Measurements from ENCODE around the gene OR12D2.
"Not testable (repeated sequence)": the region's sequence is repeated elsewhere in the genome, so short reads cannot be mapped to it uniquely, and the experiment has no call there.

Gene OR12D2

GRCh38 chr6:29419516-29419915, 24.1 kb downstream of the OR12D2 start:
- Histone ChIP-seq H3K9me3 (ENCODE audit: control insufficient read depth, insufficient read depth, low read length) (no peaks in the 10 kb centered on the region), H3K27me3 (ENCODE audit: control insufficient read depth, insufficient read depth, low read length) (no peaks in the 10 kb centered on the region), H3K4me1 (ENCODE audit: control insufficient read depth, insufficient read depth, low read length) (peaks cover 8% of the 10 kb centered on the region; the same call in 1 of the 2 replicates), H3K4me3 (ENCODE audit: low read depth, low read length) (no peak overlapping the region), H3K9ac (ENCODE audit: low read depth, low read length) (no peak overlapping the region), H3K27ac (ENCODE audit: low read depth, low read length) (no peak overlapping the region), H3K36me3 (ENCODE audit: control insufficient read depth, insufficient read depth, low read length) (no peaks in the 10 kb centered on the region)

DNA sequence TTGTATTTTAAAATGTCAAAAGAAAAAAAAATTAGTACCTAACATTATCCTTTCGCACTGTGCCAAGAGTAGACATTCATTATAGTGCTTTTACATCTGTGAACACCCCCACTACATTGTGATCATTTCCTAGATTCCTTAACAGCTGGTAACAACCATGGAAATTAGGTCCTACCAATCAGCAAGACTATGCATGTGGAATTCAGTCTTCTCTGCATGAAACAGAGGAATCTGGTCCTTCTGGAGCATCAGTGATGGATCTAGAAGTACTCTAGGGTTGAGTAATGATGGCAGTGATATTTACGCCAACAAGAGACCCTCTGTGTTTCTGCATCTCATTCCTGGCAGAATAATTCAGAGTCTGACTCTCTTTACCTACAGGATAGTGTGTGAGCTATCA, 28.7 kb downstream of the OR12D2 start:
- Histone ChIP-seq H3K4me3 (ENCODE audit: low read depth, low read length) (no peak overlapping the region), H3K27me3 (ENCODE audit: control insufficient read depth, insufficient read depth, low read length) (no peaks in the 10 kb centered on the region), H3K9ac (ENCODE audit: low read depth, low read length) (no peak overlapping the region), H3K9me3 (ENCODE audit: control insufficient read depth, insufficient read depth, low read length) (no peaks in the 10 kb centered on the region), H3K36me3 (ENCODE audit: control insufficient read depth, insufficient read depth, low read length) (no peaks in the 10 kb centered on the region), H3K27ac (ENCODE audit: low read depth, low read length) (no peak overlapping the region), H3K4me1 (ENCODE audit: control insufficient read depth, insufficient read depth, low read length) (peaks cover 8% of the 10 kb centered on the region; the same call in 1 of the 2 replicates)

- no peaks in the 10 kb centered on the region for H3K9me3 ChIP-seq (ENCODE audit: control insufficient read depth, insufficient read depth, low read length)
- no peak overlapping the region for H3K27ac ChIP-seq (ENCODE audit: low read depth, low read length)
- no peak overlapping the region for H3K4me3 ChIP-seq (ENCODE audit: low read depth, low read length)
- H3K27me3 ChIP-seq (ENCODE audit: control insufficient read depth, insufficient read depth, low read length): no peaks in the 10 kb centered on the region
- no peaks in the 10 kb centered on the region for H3K36me3 ChIP-seq (ENCODE audit: control insufficient read depth, insufficient read depth, low read length)
- H3K4me1 ChIP-seq (ENCODE audit: control insufficient read depth, insufficient read depth, low read length): peaks cover 8% of the 10 kb centered on the region; the same call in 1 of the 2 replicates
- H3K9ac ChIP-seq (ENCODE audit: low read depth, low read length): no peak overlapping the region
Observed at GRCh38 chr6:29424575-29424974, 29.1 kb downstream of the OR12D2 start.

DNA sequence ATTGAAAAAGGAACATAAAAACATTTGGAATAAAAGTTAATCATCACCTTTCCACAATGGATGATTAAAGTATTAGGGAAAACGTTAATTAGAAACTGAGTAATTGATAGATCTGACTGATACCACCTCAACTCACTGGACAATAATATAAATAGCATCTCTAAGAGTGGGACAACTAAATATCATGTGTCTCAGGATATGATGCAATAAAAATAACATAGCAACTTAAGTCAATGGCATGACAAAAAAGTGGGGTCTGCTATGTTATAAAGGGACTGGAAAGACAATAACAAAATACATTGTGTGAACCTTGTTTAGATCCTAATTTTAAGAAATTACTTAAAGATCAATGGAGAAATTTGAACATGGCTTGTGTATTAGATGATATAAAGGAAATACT, 29.6 kb downstream of the OR12D2 start:
- H3K4me1 ChIP-seq (ENCODE audit: control insufficient read depth, insufficient read depth, low read length): peaks cover 8% of the 10 kb centered on the region; the same call in 1 of the 2 replicates
- no peak overlapping the region for H3K4me3 ChIP-seq (ENCODE audit: low read depth, low read length)
- no peaks in the 10 kb centered on the region for H3K27me3 ChIP-seq (ENCODE audit: control insufficient read depth, insufficient read depth, low read length)
- H3K9me3 ChIP-seq (ENCODE audit: control insufficient read depth, insufficient read depth, low read length): no peaks in the 10 kb centered on the region
- no peaks in the 10 kb centered on the region for H3K36me3 ChIP-seq (ENCODE audit: control insufficient read depth, insufficient read depth, low read length)
- no peak overlapping the region for H3K9ac ChIP-seq (ENCODE audit: low read depth, low read length)
- H3K27ac ChIP-seq (ENCODE audit: low read depth, low read length): no peak overlapping the region

DNA sequence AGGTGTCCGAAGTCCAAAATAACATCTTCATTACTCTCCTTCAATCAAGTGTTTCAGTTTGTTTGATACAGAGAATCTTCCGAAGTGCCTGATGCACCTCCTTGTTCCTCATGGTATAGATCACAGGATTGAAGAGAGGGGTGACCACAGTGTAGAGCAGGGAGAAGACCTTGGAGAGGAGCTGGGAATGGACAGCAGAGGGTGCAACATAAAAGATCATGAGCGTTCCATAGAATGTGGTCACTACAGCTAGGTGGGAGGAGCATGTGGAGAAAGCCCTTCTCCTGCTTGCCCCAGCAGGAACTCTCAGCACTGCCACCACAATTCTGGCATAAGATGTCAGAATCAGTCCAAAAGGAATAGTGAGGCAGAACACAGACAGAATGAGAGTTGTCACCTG, 31.2 kb downstream of the OR12D2 start:
- H3K9me3 ChIP-seq (ENCODE audit: control insufficient read depth, insufficient read depth, low read length): no peaks in the 10 kb centered on the region
- H3K4me1 ChIP-seq (ENCODE audit: control insufficient read depth, insufficient read depth, low read length): peaks cover 8% of the 10 kb centered on the region; the same call in 1 of the 2 replicates
- H3K36me3 ChIP-seq (ENCODE audit: control insufficient read depth, insufficient read depth, low read length): no peaks in the 10 kb centered on the region
- H3K9ac ChIP-seq (ENCODE audit: low read depth, low read length): no peak overlapping the region
- no peak overlapping the region for H3K27ac ChIP-seq (ENCODE audit: low read depth, low read length)
- H3K4me3 ChIP-seq (ENCODE audit: low read depth, low read length): no peak overlapping the region
- no peaks in the 10 kb centered on the region for H3K27me3 ChIP-seq (ENCODE audit: control insufficient read depth, insufficient read depth, low read length)

- not testable (repeated sequence) for H3K4me1 ChIP-seq (ENCODE audit: control insufficient read depth, insufficient read depth, low read length); H3K9ac ChIP-seq (ENCODE audit: low read depth, low read length); H3K9me3 ChIP-seq (ENCODE audit: control insufficient read depth, insufficient read depth, low read length); H3K4me3 ChIP-seq (ENCODE audit: low read depth, low read length); H3K27ac ChIP-seq (ENCODE audit: low read depth, low read length); H3K36me3 ChIP-seq (ENCODE audit: control insufficient read depth, insufficient read depth, low read length); H3K27me3 ChIP-seq (ENCODE audit: control insufficient read depth, insufficient read depth, low read length)
Observed at GRCh38 chr6:29436730-29437129, 41.3 kb downstream of the OR12D2 start.

DNA sequence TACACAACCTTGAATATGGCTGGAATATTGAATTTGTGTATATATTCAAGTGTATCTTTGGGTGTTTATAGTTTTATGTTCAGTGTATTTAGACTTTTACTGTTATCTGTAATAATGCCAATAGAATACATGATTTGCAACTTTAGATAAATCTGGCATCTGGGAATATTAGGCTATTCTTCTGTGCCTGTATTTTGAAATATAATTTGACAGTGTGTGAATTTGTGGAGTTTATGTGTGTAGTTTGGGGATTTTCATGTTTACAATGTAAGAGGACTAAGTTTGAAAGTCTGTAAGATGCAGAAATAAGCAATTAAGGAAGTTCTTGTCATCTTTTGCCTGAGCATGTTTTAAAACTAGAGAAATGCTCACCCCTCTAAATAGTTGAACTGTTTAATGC, 43.6 kb downstream of the OR12D2 start, which contains the start of gene OR10C1:
Gene OR10C1 (plus strand): TSS at position 301 of the 400 bp plus-strand sequence. CDS start 710 bp downstream, outside the sequence.
- H3K9me3 ChIP-seq (ENCODE audit: control insufficient read depth, insufficient read depth, low read length): no peaks in the 10 kb centered on the region
- H3K4me3 ChIP-seq (ENCODE audit: low read depth, low read length): no peak within 1 kb of the TSS
- H3K4me1 ChIP-seq (ENCODE audit: control insufficient read depth, insufficient read depth, low read length): no peaks in the 10 kb centered on the region
- no peaks in the 10 kb centered on the region; the same call in 1 of the 2 replicates for H3K27me3 ChIP-seq (ENCODE audit: control insufficient read depth, insufficient read depth, low read length)
- H3K9ac ChIP-seq (ENCODE audit: low read depth, low read length): no peak within 1 kb of the TSS
- no peaks in the 10 kb centered on the region for H3K36me3 ChIP-seq (ENCODE audit: control insufficient read depth, insufficient read depth, low read length)
- no peak within 1 kb of the TSS for H3K27ac ChIP-seq (ENCODE audit: low read depth, low read length)

- Histone ChIP-seq H3K4me3 (ENCODE audit: low read depth, low read length) (no peak overlapping the region), H3K4me1 (ENCODE audit: control insufficient read depth, insufficient read depth, low read length) (peaks cover 10% of the 10 kb centered on the region), H3K9ac (ENCODE audit: low read depth, low read length) (no peak overlapping the region), H3K9me3 (ENCODE audit: control insufficient read depth, insufficient read depth, low read length) (peaks cover 4% of the 10 kb centered on the region; the same call in 1 of the 2 replicates), H3K27ac (ENCODE audit: low read depth, low read length) (no peak overlapping the region), H3K36me3 (ENCODE audit: control insufficient read depth, insufficient read depth, low read length) (no peaks in the 10 kb centered on the region), H3K27me3 (ENCODE audit: control insufficient read depth, insufficient read depth, low read length) (no peaks in the 10 kb centered on the region; the same call in 1 of the 2 replicates)
Observed at GRCh38 chr6:29442719-29443118, 47.3 kb downstream of the OR12D2 start.

DNA sequence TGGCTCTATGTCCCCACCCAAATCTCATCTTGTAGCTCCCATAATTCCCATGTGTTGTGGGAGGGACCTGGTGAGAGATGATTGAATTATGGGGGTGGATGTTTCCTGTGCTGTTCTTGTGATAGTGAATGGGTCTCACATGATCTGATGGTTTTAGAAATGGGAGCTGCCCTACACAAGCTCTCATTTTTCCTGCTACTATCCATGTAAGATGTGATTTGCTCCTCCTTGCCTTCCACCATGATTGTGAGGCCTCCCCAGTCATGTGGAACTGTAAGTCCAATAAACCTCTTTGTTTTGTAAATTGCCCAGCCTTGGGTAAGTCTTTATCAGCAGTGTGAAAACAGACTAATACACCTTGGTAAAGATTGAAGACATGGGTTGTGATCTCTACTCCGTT, 48.6 kb downstream of the OR12D2 start:
- not testable (repeated sequence) for H3K36me3 ChIP-seq (ENCODE audit: control insufficient read depth, insufficient read depth, low read length); H3K9me3 ChIP-seq (ENCODE audit: control insufficient read depth, insufficient read depth, low read length); H3K4me1 ChIP-seq (ENCODE audit: control insufficient read depth, insufficient read depth, low read length); H3K9ac ChIP-seq (ENCODE audit: low read depth, low read length); H3K27ac ChIP-seq (ENCODE audit: low read depth, low read length); H3K27me3 ChIP-seq (ENCODE audit: control insufficient read depth, insufficient read depth, low read length); H3K4me3 ChIP-seq (ENCODE audit: low read depth, low read length)
